Liver (tissue), 9 donors: ENCODE measurements around the gene TGFBR1. TPM values are rescaled to one million over a fixed set of nuclear protein-coding genes. Genes with fewer than 3 reads are reported as not detected.

Experiments used
- DNase-seq: peaks from one replicate; pipeline ENCODE4 v3.0.0-alpha.2; 2017; ENCODE audit warnings: low spot score
- H3K27ac ChIP-seq, 2 donors: one replicate each; pipeline ENCODE4 v1.7.0; 2013; ENCODE audit warnings: inconsistent platforms in 2 of 2, low read length in 2 of 2, control low read depth in 1 of 2, low read depth in 1 of 2, mild to moderate bottlenecking in 1 of 2
- H3K27me3 ChIP-seq, 4 donors: one replicate each; pipeline versions ENCODE4 v1.6.1 to v1.7.0; 2013; ENCODE audit warnings: low read length in 3 of 4, inconsistent platforms in 1 of 4, mild to moderate bottlenecking in 1 of 4, moderate library complexity in 1 of 4; ENCODE audit not compliant: control insufficient read depth in 4 of 4, insufficient read depth in 4 of 4
- H3K36me3 ChIP-seq, 4 donors: one replicate each; pipeline versions ENCODE4 v1.6.1 to v1.7.0; 2013; ENCODE audit warnings: low read length in 3 of 4, mild to moderate bottlenecking in 3 of 4, low read depth in 1 of 4, moderate library complexity in 1 of 4; ENCODE audit not compliant: control insufficient read depth in 4 of 4, insufficient read depth in 3 of 4
- H3K4me1 ChIP-seq, 4 donors: one replicate each; pipeline versions ENCODE4 v1.6.1 to v1.7.0; 2013; ENCODE audit warnings: low read length in 3 of 4, mild to moderate bottlenecking in 3 of 4, moderate library complexity in 1 of 4; ENCODE audit not compliant: control insufficient read depth in 4 of 4, insufficient read depth in 4 of 4
- H3K4me3 ChIP-seq, 3 donors: one replicate each; pipeline versions ENCODE4 v1.6.1 to v1.7.0; 2013; ENCODE audit warnings: low read length in 3 of 3, control low read depth in 1 of 3, low read depth in 1 of 3, mild to moderate bottlenecking in 1 of 3
- H3K9ac ChIP-seq, 2 donors: one replicate each; pipeline ENCODE4 v1.7.0; 2013; ENCODE audit warnings: low read length in 2 of 2, mild to moderate bottlenecking in 2 of 2, moderate library complexity in 2 of 2, control low read depth in 1 of 2, low read depth in 1 of 2
- H3K9me3 ChIP-seq, 4 donors: one replicate each; pipeline versions ENCODE4 v1.6.1 to v1.7.0; 2013; ENCODE audit warnings: low read length in 3 of 4; ENCODE audit not compliant: control insufficient read depth in 4 of 4
- ATF3 ChIP-seq: IDR thresholded peaks from 2 replicates; pipeline ENCODE4 v1.6.1; 2016; ENCODE audit warnings: antibody characterized with exemption
- CTCF ChIP-seq: fragments of 150-350 bp; IDR thresholded peaks from 2 replicates; pipeline ENCODE4 v1.5.1; 2017; ENCODE audit warnings: improper control_type of control experiment, low read depth, low read length; ENCODE audit not compliant: missing input control
- EGR1 ChIP-seq, 2 donors: IDR thresholded peaks; 2 replicates each; pipeline ENCODE4 v1.6.1; 2016 to 2018; ENCODE audit warnings: antibody characterized with exemption in 2 of 2, low read depth in 2 of 2
- FOXA1 ChIP-seq: IDR thresholded peaks from 2 replicates; pipeline ENCODE4 v1.6.1; 2016; ENCODE audit warnings: antibody characterized with exemption
- FOXA2 ChIP-seq: IDR thresholded peaks from 2 replicates; pipeline ENCODE4 v1.6.1; 2016; ENCODE audit warnings: antibody characterized with exemption
- GABPA ChIP-seq, 2 donors: IDR thresholded peaks in 1 of 2; conservative IDR thresholded peaks in 1 of 2; 2 replicates each; pipeline ENCODE4 v1.6.1; 2016; ENCODE audit warnings: antibody characterized with exemption in 2 of 2, mild to moderate bottlenecking in 1 of 2, moderate library complexity in 1 of 2
- HNF4A ChIP-seq, 2 donors: conservative IDR thresholded peaks; 2 replicates each; pipeline ENCODE4 v1.6.1; 2016; ENCODE audit warnings: antibody characterized with exemption in 2 of 2, mild to moderate bottlenecking in 2 of 2
- HNF4G ChIP-seq: IDR thresholded peaks from 2 replicates; pipeline ENCODE4 v1.6.1; 2016; ENCODE audit warnings: antibody characterized with exemption
- JUND ChIP-seq, 2 donors: IDR thresholded peaks; 2 replicates each; pipeline ENCODE4 v1.6.1; 2016; ENCODE audit warnings: antibody characterized with exemption in 2 of 2
- MAX ChIP-seq: IDR thresholded peaks from 2 replicates; pipeline ENCODE4 v1.6.1; 2016; ENCODE audit warnings: antibody characterized with exemption
- NR2F2 ChIP-seq: IDR thresholded peaks from 2 replicates; pipeline ENCODE4 v1.6.1; 2016; ENCODE audit warnings: antibody characterized with exemption
- RAD21 ChIP-seq, 2 donors: IDR thresholded peaks; 2 replicates each; pipeline ENCODE4 v1.6.1; 2016; ENCODE audit warnings: antibody characterized with exemption in 2 of 2, mild to moderate bottlenecking in 2 of 2
- REST ChIP-seq: IDR thresholded peaks from 2 replicates; pipeline ENCODE4 v1.6.1; 2016; ENCODE audit warnings: antibody characterized with exemption, mild to moderate bottlenecking
- RXRA ChIP-seq, 2 donors: IDR thresholded peaks; 2 replicates each; pipeline ENCODE4 v1.6.1; 2017 to 2018; ENCODE audit warnings: antibody characterized with exemption in 2 of 2, mild to moderate bottlenecking in 1 of 2
- SP1 ChIP-seq: IDR thresholded peaks from 2 replicates; pipeline ENCODE4 v1.6.1; 2018; ENCODE audit warnings: antibody characterized with exemption, mild to moderate bottlenecking
- TAF1 ChIP-seq: conservative IDR thresholded peaks from 2 replicates; pipeline ENCODE4 v1.6.1; 2016; ENCODE audit warnings: antibody characterized with exemption, mild to moderate bottlenecking
- YY1 ChIP-seq: IDR thresholded peaks from 2 replicates; pipeline ENCODE4 v1.6.1; 2016; ENCODE audit warnings: antibody characterized with exemption, mild to moderate bottlenecking
- ZBTB33 ChIP-seq: IDR thresholded peaks from 2 replicates; pipeline ENCODE4 v1.6.1; 2016; ENCODE audit warnings: antibody characterized with exemption
- WGBS: extraction: QIAGEN DNeasy Blood & Tissue Kit; methylation state at CpG from one replicate; pipeline ENCODE4 v1.1.7; 2013; 5-methylcytosine and 5-hydroxymethylcytosine counted together
- polyA plus RNA-seq, 2 donors: library from polyadenylated mRNA; stranded (reverse) in 1 of 2; unstranded in 1 of 2; fragments of 200-250 nt in 1 of 2; fragments of >200 nt in 1 of 2; fragmentation: Nextera tagmentation in 1 of 2; extraction: Ambion mirVana in 1 of 2; gene quantifications; one replicate each; pipeline versions ENCODE4 v1.2.1 to v1.2.3, GENCODE V29; 2013 to 2015
- total RNA-seq, 2 donors: library from RNA; depleted of rRNA; stranded (reverse); fragments of >200 nt; gene quantifications; one replicate each; pipeline ENCODE4 v1.2.3, GENCODE V29; 2014
- donor health status: healthy.
- donor health status: healthy.
- donor health status: healthy.
- donor health status: healthy.
- donor health status: healthy.

Gene TGFBR1
- total and polyA plus RNA-seq, 4 donors = 3.1 to 18.2 (median 11.0) TPM

- H3K9ac ChIP-seq = no peak overlapping the region
- H3K9me3 ChIP-seq = no peaks in the 10 kb centered on the region
- WGBS = 94% methylated on average over 3 of the region's 3 CpGs
- no peak for DNase-seq
- no peaks in the 10 kb centered on the region for H3K27me3 ChIP-seq
- H3K27ac ChIP-seq = no peak overlapping the region
- TF ChIP-seq ATF3 (no peak), GABPA (IDR thresholded peaks at IDR 0.05 in 1 of 2, conservative IDR thresholded peaks at IDR 0.05 in 1 of 2) (no peak), YY1 (no peak), JUND (IDR thresholded peaks at IDR 0.05) (no peak), RAD21 (IDR thresholded peaks at IDR 0.05) (no peak), TAF1 (no peak), EGR1 (IDR thresholded peaks at IDR 0.05; ENCODE audit: low read depth in 2 of 2) (no peak), REST (no peak), HNF4A (conservative IDR thresholded peaks at IDR 0.05) (no peak), CTCF (no peak), HNF4G (no peak), RXRA (IDR thresholded peaks at IDR 0.05) (no peak), FOXA1 (no peak), FOXA2 (no peak), ZBTB33 (no peak), NR2F2 (no peak), SP1 (no peak), MAX (no peak)
- no peaks in the 10 kb centered on the region for H3K36me3 ChIP-seq
- H3K4me1 ChIP-seq = peaks cover 0 to 2% (median 0%) of the 10 kb centered on the region in 4 donors
- no peak overlapping the region for H3K4me3 ChIP-seq
Observed at GRCh38 chr9:99116003-99116411, 11.1 kb downstream of the TGFBR1 start.
